Common myeloid progenitor, CD34-positive (primary cell): ENCODE measurements around the gene AJUBA.
"Not testable (repeated sequence)": the region's sequence is repeated elsewhere in the genome, so short reads cannot be mapped to it uniquely, and the experiment has no call there.

Experiments
- CTCF ChIA-PET: fragments of 350-600 bp; sonication (Branson Sonifier 250); formaldehyde crosslinking; loops from one replicate; lab custom pipeline; 2021; ENCODE audit warnings: antibody characterized with exemption; lab: Charles Lee
- POLR2A ChIA-PET: fragments of 350-600 bp; sonication (Branson Sonifier 250); formaldehyde crosslinking; loops from one replicate; lab custom pipeline; 2021; ENCODE audit warnings: antibody characterized with exemption; lab: Charles Lee
- DNase-seq, 3 donors: peaks; one replicate each; pipeline versions ENCODE4 v3.0.0 to v3.0.0-alpha.2; 2013
- H3K27ac ChIP-seq, 2 experiments: 1 replicate in 1 of 2; 2 replicates in 1 of 2; pipeline ENCODE4 v1.7.0; 2013; ENCODE audit warnings: inconsistent platforms in 2 of 2, low read length in 2 of 2, mild to moderate bottlenecking in 2 of 2, low read depth in 1 of 2, moderate library complexity in 1 of 2; ENCODE audit not compliant: severe bottlenecking in 2 of 2, insufficient read depth in 1 of 2, poor library complexity in 1 of 2
- H3K27me3 ChIP-seq, 5 experiments: replicated peaks in 2 of 5; 1 replicate in 3 of 5; 2 replicates in 2 of 5; pipeline versions ENCODE4 v1.6.1 to v1.7.0; 2013; ENCODE audit warnings: low read length in 4 of 5, mild to moderate bottlenecking in 2 of 5, moderate library complexity in 2 of 5, inconsistent platforms in 1 of 5; ENCODE audit not compliant: insufficient read depth in 5 of 5, control insufficient read depth in 4 of 5
- H3K36me3 ChIP-seq, 4 experiments: 1 replicate in 2 of 4; 2 replicates in 2 of 4; pipeline versions ENCODE4 v1.6.1 to v1.7.0; 2013; ENCODE audit warnings: low read length in 3 of 4, control low read depth in 1 of 4, mild to moderate bottlenecking in 1 of 4; ENCODE audit not compliant: control insufficient read depth in 4 of 4, insufficient read depth in 4 of 4
- H3K4me1 ChIP-seq, 4 experiments: 1 replicate in 3 of 4; 2 replicates in 1 of 4; pipeline versions ENCODE4 v1.6.1 to v1.7.1; 2013; ENCODE audit warnings: low read length in 3 of 4, mild to moderate bottlenecking in 3 of 4, control low read depth in 1 of 4, inconsistent platforms in 1 of 4, moderate library complexity in 1 of 4; ENCODE audit not compliant: control insufficient read depth in 4 of 4, insufficient read depth in 4 of 4; ENCODE audit errors: control extremely low read depth in 1 of 4
- H3K4me3 ChIP-seq, 7 experiments: 1 replicate in 4 of 7; 2 replicates in 3 of 7; pipeline versions ENCODE4 v1.5.1 to v1.7.0; 2013; ENCODE audit warnings: mild to moderate bottlenecking in 7 of 7, low read length in 6 of 7, moderate library complexity in 6 of 7, inconsistent platforms in 2 of 7, low read depth in 2 of 7, control low read depth in 1 of 7; ENCODE audit not compliant: insufficient read depth in 4 of 7, control insufficient read depth in 1 of 7; ENCODE audit errors: extremely low read depth in 1 of 7
- H3K9me3 ChIP-seq, 5 experiments: 1 replicate in 4 of 5; 2 replicates in 1 of 5; pipeline versions ENCODE4 v1.6.1 to v1.7.1; 2013; ENCODE audit warnings: low read length in 4 of 5, mild to moderate bottlenecking in 2 of 5, inconsistent platforms in 1 of 5, low read depth in 1 of 5, moderate library complexity in 1 of 5; ENCODE audit not compliant: control insufficient read depth in 4 of 5, insufficient read depth in 2 of 5; ENCODE audit errors: control extremely low read depth in 1 of 5
- WGBS: methylation state at CpG from one replicate; pipeline ENCODE4 v1.1.5; 2013; ENCODE audit not compliant: insufficient coverage; 5-methylcytosine and 5-hydroxymethylcytosine counted together

Gene AJUBA

DNA sequence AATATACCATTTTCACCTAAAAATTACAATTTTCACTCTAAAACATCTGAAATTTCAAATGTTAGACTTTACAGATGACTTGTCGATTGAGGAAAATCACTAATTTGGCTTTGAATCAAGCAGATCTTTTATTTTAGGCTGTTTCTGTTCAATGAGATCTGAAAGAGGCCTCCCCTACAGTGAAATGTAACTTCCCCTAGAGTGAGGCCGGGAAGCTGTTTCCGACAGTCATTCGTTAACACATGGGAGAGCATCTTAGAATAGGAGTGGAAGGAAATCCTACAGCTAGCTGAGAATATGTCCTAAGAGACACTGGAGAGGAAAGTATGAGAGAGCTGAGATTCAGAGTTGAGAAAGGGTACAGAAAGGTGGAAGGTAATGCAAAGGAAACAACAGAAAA is 33.3 kb upstream of the AJUBA start:
- H3K36me3 ChIP-seq, result no peaks in the 10 kb centered on the region
- no peak overlapping the region for H3K27ac ChIP-seq
- peaks cover 0 to 5% (median 0%) of the 10 kb centered on the region in 4 experiments for H3K4me1 ChIP-seq
- no peaks in the 10 kb centered on the region for H3K9me3 ChIP-seq
- WGBS, result 18% methylated on average over 3 of the region's 4 CpGs
- no peaks in the 10 kb centered on the region for H3K27me3 ChIP-seq
- H3K4me3 ChIP-seq, result no peak overlapping the region
- POLR2A ChIA-PET, result interaction anchor here (1.1 kb wide), 1 partner anchor 19 kb away, joined by 3 read pairs; the partner anchor contains the start of gene PSMB5
- DNase-seq, result no peak
- CTCF ChIA-PET, result interaction anchor here (1.2 to 4.5 kb wide), 7 partner anchors 9 to 45 kb away, joined by 3 to 23 read pairs (median 5); no protein-coding TSS in a partner anchor

DNA sequence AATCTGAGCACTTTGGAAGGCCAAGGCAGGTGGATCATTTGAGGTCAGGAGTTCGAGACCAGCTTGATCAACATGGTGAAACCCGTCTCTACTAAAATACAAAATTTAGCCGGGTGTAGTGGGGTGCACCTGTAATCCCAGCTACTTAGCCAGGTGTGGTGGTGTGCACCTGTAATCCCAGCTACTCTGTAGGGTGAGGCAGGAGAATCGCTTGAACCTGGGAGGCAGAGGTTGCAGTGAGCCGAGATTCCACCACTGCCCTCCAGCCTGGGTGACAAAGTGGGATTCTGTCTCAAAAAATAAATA is 31.4 kb upstream of the AJUBA start:
- not testable (repeated sequence) for DNase-seq, H3K27ac ChIP-seq, H3K4me3 ChIP-seq, H3K36me3 ChIP-seq, H3K9me3 ChIP-seq, H3K27me3 ChIP-seq
- ChIA-PET CTCF (interaction anchor here (1.2 to 4.5 kb wide), 6 partner anchors 13 to 55 kb away, joined by 4 to 23 read pairs (median 4); partner anchors contain the start of gene CDH24), POLR2A (interaction anchor here (0.6 to 1.1 kb wide), 2 partner anchors 18 to 34 kb away, joined by 3 to 4 read pairs; no protein-coding TSS in a partner anchor)
- WGBS, result 100% methylated on average over 2 of the region's 5 CpGs
- peaks cover 5 to 11% (median 10%) of the 10 kb centered on the region in 4 experiments for H3K4me1 ChIP-seq

DNA sequence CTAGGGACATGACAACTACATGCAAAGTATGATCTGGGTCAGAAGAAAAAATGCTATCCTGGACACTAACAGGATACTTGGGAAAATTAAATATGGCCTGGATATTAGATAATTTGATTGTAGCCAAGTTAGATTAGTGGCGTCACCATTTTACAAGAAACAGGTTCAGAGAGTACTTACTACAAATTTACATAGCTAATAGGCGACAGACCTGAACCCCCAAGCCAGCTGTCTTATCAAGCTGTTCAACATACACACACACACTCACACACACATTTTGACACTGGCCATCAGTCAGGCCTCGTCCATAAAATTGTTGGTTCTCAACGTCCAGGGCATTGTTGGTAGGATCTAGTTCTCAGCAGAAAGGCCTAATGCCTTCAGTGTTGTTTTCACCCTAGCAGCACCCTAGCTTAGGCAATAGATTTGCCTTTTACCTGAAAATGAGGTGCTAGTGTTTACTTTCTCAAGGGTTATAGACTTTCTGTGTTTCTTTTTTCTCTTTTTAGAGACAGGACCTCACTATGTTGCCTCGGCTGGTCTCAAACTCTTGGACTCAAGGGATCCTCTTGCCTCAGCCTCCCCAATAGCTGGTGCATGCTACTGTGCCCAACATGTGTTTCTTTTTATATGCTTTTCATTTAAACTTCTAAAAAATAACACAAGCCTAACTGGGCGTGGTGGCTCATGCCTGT is 30.9 kb upstream of the AJUBA start:
- Histone ChIP-seq H3K4me1 (peaks cover 5 to 15% (median 12%) of the 10 kb centered on the region in 4 experiments), H3K9me3 (no peaks in the 10 kb centered on the region), H3K4me3 (no peak overlapping the region), H3K36me3 (no peaks in the 10 kb centered on the region), H3K27ac (no peak overlapping the region), H3K27me3 (no peaks in the 10 kb centered on the region)
- DNase-seq, result no peak
- ChIA-PET CTCF (interaction anchor here (0.5 to 3.1 kb wide), 8 partner anchors 10 to 700 kb away, joined by 3 to 13 read pairs (median 4); partner anchors contain the start of gene CDH24), POLR2A (interaction anchor here (0.6 to 1.1 kb wide), 2 partner anchors 18 to 35 kb away, joined by 3 to 4 read pairs; no protein-coding TSS in a partner anchor)
- 94% methylated on average over 6 of the region's 6 CpGs for WGBS

DNA sequence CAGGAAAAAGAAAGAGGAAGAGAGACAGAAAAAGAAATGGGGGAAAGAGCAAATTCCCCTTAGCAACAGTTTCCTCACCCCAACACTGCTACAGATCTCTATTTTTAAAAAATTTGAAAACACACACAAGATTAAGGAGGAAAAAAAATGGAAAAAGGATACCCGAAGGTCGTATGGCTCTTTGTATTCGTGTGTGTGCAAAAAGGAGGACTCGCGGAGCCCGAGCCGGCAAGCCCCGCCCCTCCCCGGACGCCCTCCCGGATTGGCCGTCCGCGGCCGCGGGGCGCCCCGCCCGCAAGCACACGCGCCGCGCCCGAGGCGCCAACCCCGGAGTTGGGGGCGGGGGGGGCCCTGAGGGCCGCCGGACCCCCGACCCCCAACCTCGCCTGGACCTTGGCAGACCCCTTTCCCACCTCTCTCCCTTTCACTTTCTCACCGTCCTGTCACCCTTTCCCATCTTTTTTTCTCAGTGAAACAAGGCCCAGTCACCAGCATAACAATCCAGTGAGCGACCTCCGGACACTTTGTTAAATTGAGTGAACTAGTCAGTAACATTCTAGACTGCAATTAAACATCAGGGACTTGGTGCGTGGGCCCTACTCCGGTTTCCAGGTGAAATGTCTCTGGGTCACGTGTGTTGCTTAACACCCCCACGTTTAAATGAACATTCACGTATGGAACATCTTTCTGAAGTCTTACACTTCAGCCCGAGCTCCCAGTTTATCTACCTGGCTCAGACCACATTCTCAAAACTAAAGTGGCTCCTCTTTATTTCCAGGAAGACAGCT is 27.8 kb upstream of the AJUBA start, which contains the start of gene C14orf93:
C14orf93 (minus strand) TSS at position 205 of the 788 bp plus-strand sequence. CDS start 11,120 bp downstream, outside the sequence.
- Histone ChIP-seq H3K4me3 (peak within 1 kb of the TSS; percentile 64 to 94 (median 80)), H3K27ac (peak within 1 kb of the TSS; percentile 58 to 87), H3K36me3 (no peaks in the 10 kb centered on the region), H3K9me3 (no peaks in the 10 kb centered on the region), H3K27me3 (no peaks in the 10 kb centered on the region), H3K4me1 (peaks cover 8 to 34% (median 28%) of the 10 kb centered on the region in 4 experiments)
- ChIA-PET POLR2A (interaction anchor here (0.6 kb wide), 2 partner anchors 16 to 79 kb away, joined by 3 read pairs; no protein-coding TSS in a partner anchor), CTCF (interaction anchor here (0.9 to 3.1 kb wide), 3 partner anchors 15 to 43 kb away, joined by 3 to 13 read pairs (median 3); no protein-coding TSS in a partner anchor)
- 4% methylated on average over 27 of the region's 40 CpGs for WGBS
- DNase-seq, result peak; percentile 68 to 86 (median 83)

DNA sequence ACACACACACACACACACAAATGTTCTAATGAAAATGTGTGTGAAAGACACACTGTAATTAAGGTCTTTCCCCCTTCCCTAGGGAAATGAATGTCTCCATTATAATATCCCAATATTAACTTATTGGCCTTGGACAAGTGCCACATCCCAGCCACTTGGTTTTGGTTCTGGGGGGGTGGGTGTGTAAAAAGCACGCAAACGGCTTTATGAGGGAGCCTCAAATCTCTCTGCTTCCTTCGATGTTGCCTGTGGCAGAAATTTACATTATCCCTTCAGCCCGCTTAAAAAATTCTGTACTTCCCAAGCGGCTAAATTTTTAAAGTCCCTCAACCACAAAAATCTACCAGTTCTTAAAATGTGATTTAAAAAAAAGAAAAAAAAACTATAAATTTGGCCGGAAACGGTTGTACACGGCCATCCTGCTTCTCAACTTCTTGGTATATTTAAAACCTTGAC is 27.2 kb upstream of the AJUBA start:
- Histone ChIP-seq H3K4me3 (peak overlapping the region in 6 of 7 experiments; percentile 64 to 94 (median 84)), H3K27me3 (no peaks in the 10 kb centered on the region), H3K4me1 (peaks cover 8 to 34% (median 28%) of the 10 kb centered on the region in 4 experiments), H3K27ac (peak overlapping the region; percentile 58 to 87), H3K36me3 (no peaks in the 10 kb centered on the region), H3K9me3 (no peaks in the 10 kb centered on the region)
- DNase-seq, result no peak
- CTCF ChIA-PET, result interaction anchor here (3.9 to 4.1 kb wide), 2 partner anchors 14 to 48 kb away, joined by 41 to 47 read pairs; partner anchors contain the start of gene CDH24
- POLR2A ChIA-PET, result no interaction called here
- no CpG with 5 or more reads among the region's 8 CpGs for WGBS

DNA sequence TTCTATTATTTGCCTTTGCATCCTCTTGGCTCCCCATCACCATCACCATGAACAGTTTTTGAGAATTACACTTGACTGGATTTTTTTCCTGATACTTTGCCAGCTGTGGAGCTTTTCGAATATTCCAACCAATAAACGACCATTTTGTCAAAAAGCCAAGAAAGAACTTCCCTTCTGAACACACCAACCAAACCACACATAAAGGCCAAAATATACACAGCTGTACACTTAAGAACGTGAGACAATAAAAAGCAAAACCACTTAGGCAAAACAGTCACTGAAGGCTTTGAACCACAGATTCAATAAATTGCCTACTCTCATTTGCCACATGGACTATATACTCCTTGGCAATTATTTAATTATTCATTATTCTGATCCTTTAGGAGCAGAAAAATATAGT is 26.5 kb upstream of the AJUBA start:
- ChIA-PET POLR2A (no interaction called here), CTCF (interaction anchor here (1.6 to 4.1 kb wide), 4 partner anchors 13 to 48 kb away, joined by 3 to 47 read pairs (median 28); partner anchors contain the start of genes CDH24 and PSMB5)
- H3K9me3 ChIP-seq, result no peaks in the 10 kb centered on the region
- H3K27ac ChIP-seq, result peak overlapping the region in 1 of 2 experiments; percentile 87
- no peaks in the 10 kb centered on the region for H3K27me3 ChIP-seq
- H3K36me3 ChIP-seq, result no peaks in the 10 kb centered on the region
- 0% methylated on average over 3 of the region's 3 CpGs for WGBS
- H3K4me3 ChIP-seq, result peak overlapping the region in 5 of 7 experiments; percentile 2 to 94 (median 35)
- DNase-seq, result peak in 2 of 3 donors; percentile 30 to 61
- H3K4me1 ChIP-seq, result peaks cover 8 to 34% (median 28%) of the 10 kb centered on the region in 4 experiments
